Occipital lobe (tissue), 2 donors: ENCODE results near the gene GLTP. TPM values are rescaled to one million over a fixed set of nuclear protein-coding genes. Genes with fewer than 3 reads are reported as not detected.
A peak's percentile ranks its signal among the peaks of the same experiment; 100 is the strongest.
"Not testable (repeated sequence)": the region's sequence is repeated elsewhere in the genome, so short reads cannot be mapped to it uniquely, and the experiment has no call there.

Experiments
- DNase-seq: peaks from one replicate; lab custom pipeline; 2025; lab: John Stamatoyannopoulos, UW
- total RNA-seq: library from RNA; depleted of rRNA; stranded (reverse); fragments of >200 nt; gene quantifications from one replicate; pipeline ENCODE4 v1.2.3, GENCODE V29; 2014

The GLTP gene, protein sequence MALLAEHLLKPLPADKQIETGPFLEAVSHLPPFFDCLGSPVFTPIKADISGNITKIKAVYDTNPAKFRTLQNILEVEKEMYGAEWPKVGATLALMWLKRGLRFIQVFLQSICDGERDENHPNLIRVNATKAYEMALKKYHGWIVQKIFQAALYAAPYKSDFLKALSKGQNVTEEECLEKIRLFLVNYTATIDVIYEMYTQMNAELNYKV
- total RNA-seq: 15.6 TPM

DNA sequence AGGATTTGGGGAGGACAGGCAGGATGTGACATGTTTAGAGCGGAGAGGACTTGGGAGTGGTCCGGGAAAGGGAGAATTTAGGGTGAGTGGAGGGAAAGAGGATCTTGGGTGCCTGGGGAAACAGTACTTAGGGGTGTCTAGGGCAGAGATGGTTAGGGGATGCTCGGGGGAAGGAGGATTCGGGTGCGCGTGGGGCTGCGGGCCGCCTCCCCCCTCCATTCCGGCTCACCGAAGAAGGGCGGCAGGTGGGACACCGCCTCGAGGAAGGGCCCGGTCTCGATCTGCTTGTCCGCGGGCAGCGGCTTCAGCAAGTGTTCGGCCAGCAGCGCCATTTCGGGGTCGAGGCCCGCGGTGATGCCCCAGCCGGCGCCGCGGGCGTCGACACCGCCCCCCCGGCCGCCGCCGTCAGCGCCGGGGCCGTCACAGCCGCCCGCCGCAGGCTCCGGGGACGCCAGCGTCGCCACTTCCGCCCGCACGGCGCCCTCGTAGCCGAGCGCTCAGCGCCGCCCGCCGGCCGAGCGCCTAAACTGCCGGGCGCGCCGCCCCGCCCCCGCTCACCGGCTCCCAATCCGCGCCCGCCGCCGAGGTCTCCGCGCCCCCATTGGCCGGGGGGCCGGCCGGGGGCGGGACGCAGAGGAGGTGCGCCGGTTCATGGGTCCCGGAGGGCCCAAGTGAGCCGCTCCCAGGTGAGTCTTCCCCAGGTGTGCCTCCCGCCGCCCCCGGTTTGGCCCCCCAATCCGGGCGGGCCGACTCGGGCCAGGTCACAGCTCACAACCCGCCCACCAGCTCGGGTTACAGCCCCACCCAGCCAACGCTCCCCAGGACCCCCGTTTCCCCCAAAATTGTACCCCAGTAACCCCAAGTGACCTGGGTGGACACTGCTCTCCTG, at the start of gene GLTP:
Gene GLTP, minus strand, starts transcription at position 499 of the 889 bp plus-strand sequence. Its CDS starts 167 bp downstream, at position 332.
- DNase-seq: peak; percentile 68

DNA sequence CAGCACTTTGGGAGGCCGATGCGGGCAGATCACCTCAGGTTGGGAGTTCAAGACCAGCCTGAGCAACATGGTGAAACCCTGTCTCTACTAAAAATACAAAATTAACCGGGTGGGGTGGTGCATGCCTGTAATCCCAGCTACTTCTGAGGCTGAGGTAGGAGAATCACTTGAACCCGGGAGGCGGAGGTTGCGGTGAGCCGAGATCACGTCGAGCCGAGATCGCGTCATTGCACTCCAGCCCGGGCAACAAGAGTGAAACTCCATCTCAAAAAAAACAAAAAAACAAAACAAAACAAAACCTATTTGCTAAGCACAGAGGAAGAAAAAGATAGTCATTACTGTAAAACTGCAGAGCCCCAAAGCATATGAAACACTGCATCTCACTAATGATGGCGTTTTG, 49.0 kb upstream of the GLTP start:
- DNase-seq: not testable (repeated sequence)

- no peak for DNase-seq
Measured at GRCh38 chr12:109928058-109928656, 47.8 kb upstream of the GLTP start.

GRCh38 chr12:109927622-109928021, 47.3 kb upstream of the GLTP start:
- no peak for DNase-seq

GRCh38 chr12:109926488-109927210, 46.3 kb upstream of the GLTP start:
- no peak for DNase-seq

GRCh38 chr12:109926016-109926415, 45.7 kb upstream of the GLTP start:
- DNase-seq: no peak

DNA sequence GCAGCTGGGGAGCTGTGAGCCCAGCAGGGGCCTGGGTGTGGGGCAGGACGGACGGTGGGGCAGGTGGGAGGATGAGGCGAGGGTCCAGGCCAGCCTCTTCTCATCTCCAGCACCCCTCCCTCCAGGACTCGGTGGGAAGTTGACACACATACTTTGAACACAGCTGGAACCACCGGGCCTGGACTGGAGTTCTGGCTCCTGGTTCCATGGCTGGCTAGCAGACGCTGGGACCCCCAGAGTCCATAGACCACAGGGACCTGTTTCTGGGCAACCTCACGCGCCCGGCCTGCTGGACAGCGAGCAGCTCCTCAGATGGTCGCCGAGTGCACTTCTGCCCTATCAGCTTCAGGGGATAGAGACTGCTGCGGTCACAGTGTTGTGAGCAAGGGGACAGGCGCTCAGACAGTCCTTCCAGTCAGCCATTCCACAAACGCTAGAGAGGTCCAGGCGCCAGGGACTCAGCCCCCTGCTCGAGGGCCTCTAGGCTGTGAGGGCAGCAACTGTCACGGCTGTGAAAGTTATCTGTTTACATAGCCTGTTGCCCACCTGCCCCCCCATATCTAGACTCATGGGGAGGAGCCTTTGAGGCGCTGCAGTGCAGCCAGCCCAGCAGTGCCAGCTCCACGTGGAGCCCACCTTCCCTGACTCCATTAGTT, 45.0 kb upstream of the GLTP start:
- no peak for DNase-seq

GRCh38 chr12:109923481-109924245, 43.3 kb upstream of the GLTP start:
- no peak for DNase-seq

DNA sequence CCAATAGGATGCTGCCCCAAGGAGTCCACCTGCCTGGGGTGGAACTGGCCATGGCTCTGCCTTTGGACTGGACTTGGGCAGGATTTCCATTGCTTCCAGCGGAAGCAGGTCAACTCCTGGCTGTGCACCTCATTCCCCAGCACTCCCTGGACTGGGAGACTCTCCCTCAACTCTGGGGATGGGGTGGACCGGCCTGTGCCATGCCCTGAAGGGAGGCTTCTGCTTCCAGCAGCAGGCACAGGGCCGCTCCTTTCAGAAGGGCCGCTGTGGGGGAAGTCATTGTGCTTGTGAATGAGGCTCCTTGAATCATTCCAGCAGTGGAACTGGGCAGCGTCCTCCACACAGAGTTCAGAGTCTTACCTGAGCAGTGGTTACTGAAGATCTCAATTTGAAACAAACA, 42.7 kb upstream of the GLTP start:
- DNase-seq: no peak

DNA sequence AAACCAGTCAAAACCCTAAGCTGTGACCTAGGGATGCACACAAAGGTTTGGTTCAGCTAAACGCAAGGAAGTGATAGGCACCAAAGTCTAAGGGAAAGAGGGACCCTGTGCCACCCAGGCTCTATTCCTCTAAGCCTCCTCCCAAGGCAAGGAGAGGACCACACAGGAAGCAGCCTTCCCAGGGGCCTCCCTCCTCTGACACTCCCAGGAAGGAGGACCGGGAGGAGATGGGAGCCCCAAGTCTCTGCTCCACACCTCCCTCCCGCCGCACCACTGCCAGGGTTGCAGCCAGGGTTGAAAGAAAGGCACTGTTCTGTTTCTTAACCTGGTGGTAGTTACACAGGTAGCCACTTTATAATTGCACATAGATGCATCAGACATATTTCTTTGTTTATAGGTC, 41.6 kb upstream of the GLTP start:
- DNase-seq: no peak

DNA sequence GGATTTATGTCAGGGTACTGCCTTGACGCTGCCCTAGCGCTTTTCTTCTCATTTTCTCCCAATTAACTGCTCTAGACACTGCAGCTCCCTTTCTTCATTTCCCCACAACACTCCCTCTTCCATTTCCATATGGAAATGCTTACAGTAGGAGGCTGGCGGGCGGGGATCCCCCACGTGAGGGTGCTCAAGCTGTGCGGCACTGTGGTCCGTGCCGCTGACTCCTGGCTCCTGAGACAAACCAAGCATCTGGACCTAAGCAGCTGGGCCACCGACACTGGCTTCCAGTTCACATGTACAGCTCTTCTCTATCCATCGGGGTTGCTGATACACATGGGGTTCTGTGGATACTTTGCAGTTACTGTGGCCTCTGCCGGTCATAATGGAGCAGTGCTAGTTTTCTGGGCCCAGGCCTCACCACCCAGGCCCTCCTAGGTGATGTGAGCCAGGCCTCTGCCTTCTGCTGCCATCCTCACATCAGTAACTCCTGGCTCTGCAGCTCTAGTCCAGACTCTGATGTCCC, 40.0 kb upstream of the GLTP start:
- no peak for DNase-seq

DNA sequence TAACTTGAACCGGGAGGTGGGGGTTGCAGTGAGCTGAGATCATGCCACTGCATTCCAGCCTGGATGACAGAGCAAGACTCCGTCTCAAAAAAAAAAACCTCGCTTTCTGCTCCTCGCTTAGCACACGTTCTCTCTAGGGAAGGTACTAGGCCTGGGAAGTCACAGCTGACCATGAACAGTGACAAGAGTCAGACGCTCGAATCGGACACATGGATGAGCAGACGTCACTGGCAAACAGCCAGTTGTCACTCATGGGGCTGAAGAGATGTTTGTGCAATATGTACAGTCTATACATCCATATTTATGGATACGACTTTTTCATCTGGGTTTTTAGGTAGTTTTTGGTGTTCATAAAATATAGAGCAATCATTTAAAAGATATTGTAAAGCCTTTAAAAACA, 39.1 kb upstream of the GLTP start:
- no peak for DNase-seq

GRCh38 chr12:109916045-109916444, 35.7 kb upstream of the GLTP start:
- no peak for DNase-seq

- DNase-seq: no peak
Measured at GRCh38 chr12:109915171-109916040, 35.1 kb upstream of the GLTP start.

DNA sequence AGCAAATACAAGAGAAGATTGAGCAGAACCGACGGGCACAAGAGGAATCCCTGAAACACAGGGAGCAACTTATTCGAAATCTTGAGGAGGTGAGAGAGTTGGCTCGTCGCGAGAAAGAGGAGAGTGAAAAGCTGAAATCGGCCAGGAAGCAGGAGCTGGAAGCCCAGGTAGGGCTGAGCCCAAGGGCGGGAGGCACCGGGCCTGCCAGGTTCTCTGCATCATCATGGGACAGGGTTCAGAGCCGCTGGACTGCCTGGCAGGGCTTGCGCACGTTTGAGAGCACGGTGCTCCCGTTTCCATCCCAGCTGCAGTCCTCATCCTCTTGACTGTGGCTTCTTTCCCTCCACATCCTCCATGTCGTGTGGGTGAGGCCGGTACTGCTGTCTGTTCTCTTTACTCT, 34.1 kb upstream of the GLTP start:
- DNase-seq: no peak

GRCh38 chr12:109912855-109913321, 32.5 kb upstream of the GLTP start:
- no peak for DNase-seq

DNA sequence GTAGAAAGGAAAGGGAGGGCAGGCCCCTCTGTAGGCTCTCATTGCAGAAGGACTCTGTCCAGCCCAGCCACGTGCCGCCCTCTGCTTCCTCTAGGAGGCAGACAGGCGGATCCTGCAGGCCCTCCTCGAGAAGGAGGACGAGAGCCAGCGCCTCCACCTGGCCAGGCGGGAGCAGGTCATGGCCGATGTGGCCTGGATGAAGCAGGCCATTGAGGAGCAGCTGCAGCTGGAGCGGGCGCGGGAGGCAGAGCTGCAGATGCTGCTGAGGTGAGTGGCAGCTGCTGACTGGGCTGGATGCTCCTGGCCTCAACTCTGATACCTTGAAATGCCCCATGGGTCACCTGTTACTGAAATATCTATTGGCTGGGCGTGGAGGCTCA, 30.6 kb upstream of the GLTP start:
- DNase-seq: no peak

DNA sequence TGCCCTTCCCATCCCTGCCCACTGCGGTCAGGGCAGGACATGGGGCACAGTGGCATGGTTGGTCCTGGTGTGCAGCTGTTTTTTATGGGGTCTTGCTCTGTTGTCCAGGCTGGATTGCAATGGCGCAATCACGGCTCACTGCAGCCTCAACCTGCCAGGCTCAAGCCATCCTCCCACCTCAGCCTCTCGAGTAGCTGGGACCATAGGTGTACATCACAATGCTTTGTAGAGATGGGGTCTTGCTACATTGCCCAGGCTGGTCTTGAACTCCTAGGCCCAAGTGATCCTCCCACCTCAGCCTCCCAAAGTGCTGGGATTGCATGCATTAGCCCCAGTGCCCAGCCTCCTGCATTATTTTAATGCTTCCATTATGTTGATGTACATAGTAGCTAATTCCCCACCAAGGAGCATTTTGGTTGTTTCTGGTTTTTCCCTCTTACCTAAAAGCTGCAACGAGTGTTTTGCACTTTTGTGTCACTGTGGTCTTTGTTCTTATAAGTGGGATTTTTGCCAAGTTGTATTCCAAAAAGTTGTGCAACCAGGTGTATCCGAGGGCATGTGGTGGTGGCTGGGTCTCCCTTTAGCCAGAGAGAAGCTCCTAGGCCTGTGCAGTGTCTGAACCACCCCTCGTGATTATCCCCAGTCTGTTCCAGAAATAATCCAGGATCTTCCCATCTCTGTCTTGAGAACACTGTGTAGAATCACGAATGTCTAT, 30.1 kb upstream of the GLTP start:
- no peak for DNase-seq

- DNase-seq: no peak
Measured at GRCh38 chr12:109905301-109905700, 25.0 kb upstream of the GLTP start.
